DND-41 (cell line): Measurements from ENCODE around the gene SPINK13.

ENCODE experiments used
- ATAC-seq: fragments of 200-7000 bp; cut with Tn5 transposase; 3 replicates; pipeline ENCODE4 v1.9.1; 2021; ENCODE audit warnings: low read depth; ENCODE audit not compliant: insufficient read depth
- DNase-seq: peaks from one replicate; pipeline ENCODE4 v3.0.0-alpha.2; 2020
- H2AFZ ChIP-seq: 2 replicates; pipeline ENCODE4 v1.6.0; 2012; ENCODE audit warnings: low read depth, low read length
- H3K27ac ChIP-seq: 2 replicates; pipeline ENCODE4 v1.5.1; 2012; ENCODE audit warnings: low read length, inconsistent platforms
- H3K27me3 ChIP-seq: fragments of 200-600 bp; sonication (generic); 2 replicates; pipeline ENCODE4 v1.6.0; 2012; ENCODE audit warnings: low read length, mild to moderate bottlenecking, inconsistent platforms; ENCODE audit not compliant: insufficient read depth, poor library complexity
- H3K36me3 ChIP-seq: 2 replicates; pipeline ENCODE4 v1.5.1; 2012; ENCODE audit warnings: low read length, inconsistent platforms; ENCODE audit not compliant: insufficient read depth
- H3K4me1 ChIP-seq: 2 replicates; pipeline ENCODE4 v1.5.1; 2012; ENCODE audit warnings: mild to moderate bottlenecking, low read length; ENCODE audit not compliant: insufficient read depth
- H3K4me2 ChIP-seq: 2 replicates; pipeline ENCODE4 v1.6.0; 2012; ENCODE audit warnings: mild to moderate bottlenecking, moderate library complexity, low read length, inconsistent platforms; ENCODE audit not compliant: insufficient read depth
- H3K4me3 ChIP-seq, 2 experiments: fragments of 200-600 bp in 1 of 2; shearing (Covaris generic) in 1 of 2; 2 replicates each; pipeline ENCODE4 v1.5.1; 2012 to 2016; ENCODE audit warnings: inconsistent platforms in 2 of 2, low read length in 2 of 2, mild to moderate bottlenecking in 2 of 2, low read depth in 1 of 2, moderate library complexity in 1 of 2
- H3K79me2 ChIP-seq: 2 replicates; pipeline ENCODE4 v1.6.0; 2012; ENCODE audit warnings: low read length, inconsistent platforms; ENCODE audit not compliant: insufficient read depth
- H3K9ac ChIP-seq: 2 replicates; pipeline ENCODE4 v1.6.0; 2012; ENCODE audit warnings: low read depth, mild to moderate bottlenecking, inconsistent platforms, low read length, moderate library complexity
- H3K9me3 ChIP-seq: 2 replicates; pipeline ENCODE4 v1.5.1; 2012; ENCODE audit warnings: low read length, moderate library complexity, mild to moderate bottlenecking, inconsistent platforms; ENCODE audit not compliant: insufficient read depth, severe bottlenecking
- H4K20me1 ChIP-seq: 2 replicates; pipeline ENCODE4 v1.6.0; 2012; ENCODE audit warnings: low read length; ENCODE audit not compliant: insufficient read depth
- EZH2 ChIP-seq: IDR thresholded peaks from 3 replicates; pipeline ENCODE4 v1.6.1; 2012; ENCODE audit warnings: borderline replicate concordance, low read depth, mild to moderate bottlenecking, moderate library complexity, low read length, inconsistent platforms; ENCODE audit not compliant: severe bottlenecking
- TF ChIP-seq, protein P1 (sequence below): IDR thresholded peaks from 2 replicates; pipeline ENCODE4 v1.5.1; 2012; ENCODE audit warnings: borderline replicate concordance, low read length, moderate library complexity, mild to moderate bottlenecking; ENCODE audit not compliant: poor library complexity, severe bottlenecking; ENCODE audit errors: extremely low read depth

Gene SPINK13

GRCh38 chr5:148238418-148238794 lies 30.2 kb upstream of the SPINK13 start, which contains the start of gene MARCOL:
Gene MARCOL (plus strand): TSS chr5:148238525. CDS start chr5:148238598, 73 bp downstream.
- no peaks in the 10 kb centered on the region for H4K20me1 ChIP-seq
- no peak for ATAC-seq
- no peaks in the 10 kb centered on the region for H3K36me3 ChIP-seq
- H3K9ac ChIP-seq, result no peak within 1 kb of the TSS
- no peak within 1 kb of the TSS for H2AFZ ChIP-seq
- no peak within 1 kb of the TSS for H3K4me2 ChIP-seq
- H3K4me1 ChIP-seq, result no peaks in the 10 kb centered on the region
- no peak within 1 kb of the TSS for H3K4me3 ChIP-seq
- no peaks in the 10 kb centered on the region for H3K9me3 ChIP-seq
- no peaks in the 10 kb centered on the region for H3K27me3 ChIP-seq
- H3K79me2 ChIP-seq, result no peaks in the 10 kb centered on the region
- no peak within 1 kb of the TSS for H3K27ac ChIP-seq
- no peak for TF ChIP-seq EZH2
- TF ChIP-seq, protein P1, sequence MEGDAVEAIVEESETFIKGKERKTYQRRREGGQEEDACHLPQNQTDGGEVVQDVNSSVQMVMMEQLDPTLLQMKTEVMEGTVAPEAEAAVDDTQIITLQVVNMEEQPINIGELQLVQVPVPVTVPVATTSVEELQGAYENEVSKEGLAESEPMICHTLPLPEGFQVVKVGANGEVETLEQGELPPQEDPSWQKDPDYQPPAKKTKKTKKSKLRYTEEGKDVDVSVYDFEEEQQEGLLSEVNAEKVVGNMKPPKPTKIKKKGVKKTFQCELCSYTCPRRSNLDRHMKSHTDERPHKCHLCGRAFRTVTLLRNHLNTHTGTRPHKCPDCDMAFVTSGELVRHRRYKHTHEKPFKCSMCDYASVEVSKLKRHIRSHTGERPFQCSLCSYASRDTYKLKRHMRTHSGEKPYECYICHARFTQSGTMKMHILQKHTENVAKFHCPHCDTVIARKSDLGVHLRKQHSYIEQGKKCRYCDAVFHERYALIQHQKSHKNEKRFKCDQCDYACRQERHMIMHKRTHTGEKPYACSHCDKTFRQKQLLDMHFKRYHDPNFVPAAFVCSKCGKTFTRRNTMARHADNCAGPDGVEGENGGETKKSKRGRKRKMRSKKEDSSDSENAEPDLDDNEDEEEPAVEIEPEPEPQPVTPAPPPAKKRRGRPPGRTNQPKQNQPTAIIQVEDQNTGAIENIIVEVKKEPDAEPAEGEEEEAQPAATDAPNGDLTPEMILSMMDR, result no peak
- DNase-seq, result no peak

GRCh38 chr5:148248894-148249293 lies 19.7 kb upstream of the SPINK13 start:
- H3K79me2 ChIP-seq, result no peaks in the 10 kb centered on the region
- no peaks in the 10 kb centered on the region for H4K20me1 ChIP-seq
- DNase-seq (no peak), ATAC-seq (no peak)
- H3K4me2 ChIP-seq, result no peak overlapping the region
- no peaks in the 10 kb centered on the region for H3K4me1 ChIP-seq
- no peak for TF ChIP-seq EZH2
- TF ChIP-seq, protein P1, result no peak
- H3K27ac ChIP-seq, result no peak overlapping the region
- H3K27me3 ChIP-seq, result no peaks in the 10 kb centered on the region
- no peak overlapping the region for H3K9ac ChIP-seq
- no peak overlapping the region for H2AFZ ChIP-seq
- H3K9me3 ChIP-seq, result no peaks in the 10 kb centered on the region
- H3K36me3 ChIP-seq, result no peaks in the 10 kb centered on the region
- H3K4me3 ChIP-seq, result no peak overlapping the region

DNA sequence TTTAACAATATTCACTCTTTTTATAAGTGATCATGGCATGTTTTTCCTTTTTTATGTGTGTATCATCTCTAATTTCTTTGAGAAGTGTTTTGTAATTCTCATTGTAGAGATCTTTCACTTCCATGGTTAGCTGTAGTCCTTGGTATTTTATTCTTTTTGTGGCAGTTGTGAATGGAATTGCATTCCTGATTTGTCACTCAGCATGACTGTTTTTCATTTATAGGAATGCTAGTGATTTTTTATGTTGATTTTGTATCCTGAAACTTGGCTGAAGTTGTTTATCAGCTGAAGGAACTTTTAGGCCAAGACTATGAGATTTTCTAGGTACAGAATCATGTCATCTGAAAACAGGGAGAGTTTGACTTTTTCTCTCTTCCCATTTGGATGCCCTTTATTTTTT lies 13.1 kb upstream of the SPINK13 start:
- Histone ChIP-seq H3K9ac (no peak overlapping the region), H3K4me1 (no peaks in the 10 kb centered on the region), H3K4me3 (no peak overlapping the region), H3K36me3 (no peaks in the 10 kb centered on the region), H3K27ac (no peak overlapping the region), H3K27me3 (no peaks in the 10 kb centered on the region), H3K79me2 (no peaks in the 10 kb centered on the region), H3K9me3 (peaks cover 2% of the 10 kb centered on the region), H2AFZ (no peak overlapping the region), H4K20me1 (no peaks in the 10 kb centered on the region), H3K4me2 (no peak overlapping the region)
- no peak for TF ChIP-seq EZH2
- TF ChIP-seq, protein P1, result no peak
- DNase-seq, result no peak
- ATAC-seq, result no peak

GRCh38 chr5:148259288-148259687 lies 9.3 kb upstream of the SPINK13 start:
- no peak overlapping the region for H3K4me2 ChIP-seq
- H3K27me3 ChIP-seq, result no peaks in the 10 kb centered on the region
- H3K9ac ChIP-seq, result no peak overlapping the region
- H2AFZ ChIP-seq, result no peak overlapping the region
- no peaks in the 10 kb centered on the region for H3K4me1 ChIP-seq
- DNase-seq (no peak), ATAC-seq (no peak)
- H3K9me3 ChIP-seq, result peaks cover 2% of the 10 kb centered on the region
- H3K79me2 ChIP-seq, result no peaks in the 10 kb centered on the region
- H3K4me3 ChIP-seq, result no peak overlapping the region
- no peaks in the 10 kb centered on the region for H3K36me3 ChIP-seq
- H3K27ac ChIP-seq, result no peak overlapping the region
- TF ChIP-seq EZH2, result no peak
- TF ChIP-seq, protein P1, result no peak
- H4K20me1 ChIP-seq, result no peaks in the 10 kb centered on the region
